ENCODE data around the gene WAS. TPM values are rescaled to one million over a fixed set of nuclear protein-coding genes. Genes with fewer than 3 reads are reported as not detected.
"Not testable (repeated sequence)": the region's sequence is repeated elsewhere in the genome, so short reads cannot be mapped to it uniquely, and the experiment has no call there.

Gene WAS
- polyA plus RNA-seq, 1 donor from 2014 or later, result 1.0 TPM

GRCh38 chrX:48677516-48677915, 6.1 kb upstream of the WAS start:
- Histone ChIP-seq H3K27me3 (ENCODE audit: insufficient read depth, low read depth, low read length) (no peaks in the 10 kb centered on the region), H3K9me3 (ENCODE audit: low read length) (no peaks in the 10 kb centered on the region), H3K9ac (ENCODE audit: low read length) (no peak overlapping the region), H3F3A (ENCODE audit: insufficient read depth, low read length, poor library complexity, severe bottlenecking) (no peaks in the 10 kb centered on the region), H3K79me2 (replicated peaks; ENCODE audit: insufficient read depth, low read length) (no peaks in the 10 kb centered on the region), H4K20me1 (ENCODE audit: insufficient read depth) (no peaks in the 10 kb centered on the region), H2AFZ (ENCODE audit: low read depth, low read length) (no peak overlapping the region), H3K4me3 (ENCODE audit: low read length) (peak overlapping the region; percentile 79), H3K4me2 (ENCODE audit: low read length) (peak overlapping the region; percentile 35), H3K9me2 (ENCODE audit: insufficient read depth, low read length) (no peaks in the 10 kb centered on the region), H3K27ac (ENCODE audit: low read length) (no peak overlapping the region), H3K36me3 (ENCODE audit: insufficient read depth, low read length) (no peaks in the 10 kb centered on the region)
- TF ChIP-seq POLR2AphosphoS5 (IDR thresholded peaks at IDR 0.05) (no peak), SMC3 (conservative IDR thresholded peaks at IDR 0.05; ENCODE audit: poor library complexity) (no peak), MXI1 (conservative IDR thresholded peaks at IDR 0.05; ENCODE audit: poor library complexity, severe bottlenecking) (no peak), EZH2 (IDR thresholded peaks at IDR 0.05; ENCODE audit: borderline replicate concordance, insufficient read depth, low read length, poor library complexity, severe bottlenecking) (no peak), EP300 (conservative IDR thresholded peaks at IDR 0.05; ENCODE audit: poor library complexity, severe bottlenecking) (no peak), TAF1 (IDR thresholded peaks at IDR 0.05; ENCODE audit: low read depth) (no peak), REST (IDR thresholded peaks at IDR 0.05; ENCODE audit: borderline replicate concordance) (no peak), RAD21 (conservative IDR thresholded peaks at IDR 0.05) (no peak)
- TF ChIP-seq, protein P1, sequence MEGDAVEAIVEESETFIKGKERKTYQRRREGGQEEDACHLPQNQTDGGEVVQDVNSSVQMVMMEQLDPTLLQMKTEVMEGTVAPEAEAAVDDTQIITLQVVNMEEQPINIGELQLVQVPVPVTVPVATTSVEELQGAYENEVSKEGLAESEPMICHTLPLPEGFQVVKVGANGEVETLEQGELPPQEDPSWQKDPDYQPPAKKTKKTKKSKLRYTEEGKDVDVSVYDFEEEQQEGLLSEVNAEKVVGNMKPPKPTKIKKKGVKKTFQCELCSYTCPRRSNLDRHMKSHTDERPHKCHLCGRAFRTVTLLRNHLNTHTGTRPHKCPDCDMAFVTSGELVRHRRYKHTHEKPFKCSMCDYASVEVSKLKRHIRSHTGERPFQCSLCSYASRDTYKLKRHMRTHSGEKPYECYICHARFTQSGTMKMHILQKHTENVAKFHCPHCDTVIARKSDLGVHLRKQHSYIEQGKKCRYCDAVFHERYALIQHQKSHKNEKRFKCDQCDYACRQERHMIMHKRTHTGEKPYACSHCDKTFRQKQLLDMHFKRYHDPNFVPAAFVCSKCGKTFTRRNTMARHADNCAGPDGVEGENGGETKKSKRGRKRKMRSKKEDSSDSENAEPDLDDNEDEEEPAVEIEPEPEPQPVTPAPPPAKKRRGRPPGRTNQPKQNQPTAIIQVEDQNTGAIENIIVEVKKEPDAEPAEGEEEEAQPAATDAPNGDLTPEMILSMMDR (IDR thresholded peaks at IDR 0.05; ENCODE audit: poor library complexity, severe bottlenecking), result no peak

DNA sequence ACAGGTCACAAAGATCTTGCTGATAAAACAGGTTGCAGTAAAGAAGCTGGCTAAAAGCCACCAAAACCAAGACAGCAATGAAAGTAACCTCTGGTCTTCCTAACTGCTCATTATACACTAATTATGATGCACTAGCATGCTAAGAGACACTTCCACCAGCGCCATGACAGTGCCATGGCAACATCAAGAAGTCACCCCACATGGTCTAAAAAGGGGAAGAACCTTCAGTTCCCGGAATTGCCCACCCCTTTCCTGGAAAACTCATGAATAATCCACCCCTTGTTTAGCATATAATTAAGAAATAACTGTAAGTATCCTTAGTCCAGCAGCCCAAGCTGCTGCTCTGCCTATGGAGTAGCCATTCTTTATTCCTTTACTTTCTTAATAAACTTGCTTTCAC, 3.1 kb upstream of the WAS start:
- not testable (repeated sequence) for H3K27ac ChIP-seq (ENCODE audit: low read length); H2AFZ ChIP-seq (ENCODE audit: low read depth, low read length); H3K27me3 ChIP-seq (ENCODE audit: insufficient read depth, low read depth, low read length); H3K36me3 ChIP-seq (ENCODE audit: insufficient read depth, low read length); H3K9ac ChIP-seq (ENCODE audit: low read length); H3K79me2 ChIP-seq (replicated peaks; ENCODE audit: insufficient read depth, low read length); H3K9me2 ChIP-seq (ENCODE audit: insufficient read depth, low read length); H3K4me2 ChIP-seq (ENCODE audit: low read length); H3K4me3 ChIP-seq (ENCODE audit: low read length); H3K9me3 ChIP-seq (ENCODE audit: low read length); H3F3A ChIP-seq (ENCODE audit: insufficient read depth, low read length, poor library complexity, severe bottlenecking); H4K20me1 ChIP-seq (ENCODE audit: insufficient read depth)

DNA sequence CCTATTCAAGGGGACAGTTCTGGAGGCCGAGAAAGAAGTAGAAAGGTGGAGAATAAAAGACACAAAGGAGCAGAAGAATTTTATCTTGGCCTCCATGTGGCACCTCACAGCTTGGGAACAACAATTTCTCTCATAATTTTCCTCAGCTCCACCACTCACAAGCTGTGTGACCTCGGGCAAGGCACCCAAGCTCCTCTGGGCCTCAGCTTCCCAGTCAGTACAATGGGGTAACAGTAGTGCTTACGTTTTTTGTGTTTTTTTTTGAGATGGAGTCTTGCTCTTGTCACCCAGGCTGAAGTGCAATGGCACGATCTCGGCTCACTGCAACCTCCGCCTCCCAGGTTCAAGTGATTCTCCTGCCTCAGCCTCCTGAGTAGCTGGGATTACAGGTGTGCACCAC, 2.7 kb upstream of the WAS start:
- H3K4me2 ChIP-seq (ENCODE audit: low read length); H3K27me3 ChIP-seq (ENCODE audit: insufficient read depth, low read depth, low read length); H3K36me3 ChIP-seq (ENCODE audit: insufficient read depth, low read length); H3K9ac ChIP-seq (ENCODE audit: low read length); H3F3A ChIP-seq (ENCODE audit: insufficient read depth, low read length, poor library complexity, severe bottlenecking); H3K9me2 ChIP-seq (ENCODE audit: insufficient read depth, low read length); H3K4me3 ChIP-seq (ENCODE audit: low read length); H3K79me2 ChIP-seq (replicated peaks; ENCODE audit: insufficient read depth, low read length); H3K27ac ChIP-seq (ENCODE audit: low read length); H4K20me1 ChIP-seq (ENCODE audit: insufficient read depth); H2AFZ ChIP-seq (ENCODE audit: low read depth, low read length); H3K9me3 ChIP-seq (ENCODE audit: low read length): not testable (repeated sequence)

Measured in neural cell (in vitro differentiated cells).